ENCODE data around the gene RAB40B.

RAB40B gene

GRCh38 chr17:82614095-82614631 is 84.3 kb downstream of the RAB40B start:
- DNase-seq (ENCODE audit: low spot score): no peak

GRCh38 chr17:82613283-82614094 is 85.0 kb downstream of the RAB40B start:
- no peak for DNase-seq (ENCODE audit: low spot score)

GRCh38 chr17:82611140-82612058 is 87.1 kb downstream of the RAB40B start:
- DNase-seq (ENCODE audit: low spot score): no peak

GRCh38 chr17:82609655-82610054 is 88.8 kb downstream of the RAB40B start:
- no peak for DNase-seq (ENCODE audit: low spot score)

- DNase-seq (ENCODE audit: low spot score): no peak
These were observed 89.7 kb downstream of the RAB40B start for GRCh38 chr17:82608816-82609215.

- DNase-seq (ENCODE audit: low spot score): no peak
These were observed 92.4 kb downstream of the RAB40B start for GRCh38 chr17:82605939-82606600.
